Measurements from ENCODE around the gene BMPR1B. TPM values are rescaled to one million over a fixed set of nuclear protein-coding genes. Genes with fewer than 3 reads are reported as not detected.

BMPR1B gene
- total RNA-seq, 4 donors from 2014 or later: 0.46 to 1.3 (median 0.88) TPM

GRCh38 chr4:95007998-95008397 is 250.2 kb downstream of the BMPR1B start:
- DNase-seq (ENCODE audit: low spot score in 2 of 2): no peak
- 75 to 83% methylated on average over 3 of the region's 3 CpGs for WGBS, 2 donors
- TF ChIP-seq POLR2A (IDR thresholded peaks at IDR 0.05) (no peak), CTCF (IDR thresholded peaks at IDR 0.05) (no peak)
- no peak overlapping the region for H3K4me3 ChIP-seq (ENCODE audit: low read depth, poor library complexity, severe bottlenecking)
- intact Hi-C loops (cut with DNase I; ENCODE audit: low total_unique reads): no loop called here

GRCh38 chr4:95013236-95013635 is 255.5 kb downstream of the BMPR1B start:
- H3K4me3 ChIP-seq (ENCODE audit: low read depth, poor library complexity, severe bottlenecking): no peak overlapping the region
- TF ChIP-seq POLR2A (IDR thresholded peaks at IDR 0.05): no peak
- intact Hi-C loops (cut with DNase I; ENCODE audit: low total_unique reads): no loop called here
- 97 to 98% methylated on average over 2 of the region's 2 CpGs for WGBS, 2 donors
- DNase-seq (ENCODE audit: low spot score in 2 of 2): no peak

- intact Hi-C loops (cut with DNase I; ENCODE audit: low total_unique reads): no loop called here
- 90 to 91% methylated on average over 1 of the region's 1 CpG for WGBS, 2 donors
- no peak for TF ChIP-seq POLR2A (IDR thresholded peaks at IDR 0.05)
- no peak for TF ChIP-seq CTCF (IDR thresholded peaks at IDR 0.05)
- no peak for DNase-seq (ENCODE audit: low spot score in 2 of 2)
- no peak overlapping the region for H3K4me3 ChIP-seq (ENCODE audit: low read depth, poor library complexity, severe bottlenecking)
Observed at GRCh38 chr4:95014068-95014467, 256.3 kb downstream of the BMPR1B start.

- no peak for TF ChIP-seq CTCF (IDR thresholded peaks at IDR 0.05)
- no peak for TF ChIP-seq POLR2A (IDR thresholded peaks at IDR 0.05)
- intact Hi-C loops (cut with DNase I; ENCODE audit: low total_unique reads): no loop called here
- DNase-seq (ENCODE audit: low spot score in 2 of 2): no peak
- 79 to 83% methylated on average over 3 of the region's 3 CpGs for WGBS, 2 donors
- H3K4me3 ChIP-seq (ENCODE audit: low read depth, poor library complexity, severe bottlenecking): no peak overlapping the region
Observed at GRCh38 chr4:95017305-95018064, 259.7 kb downstream of the BMPR1B start.

GRCh38 chr4:95018785-95019184 is 261.0 kb downstream of the BMPR1B start:
- H3K4me3 ChIP-seq (ENCODE audit: low read depth, poor library complexity, severe bottlenecking): no peak overlapping the region
- 74% methylated on average over 5 of the region's 5 CpGs for WGBS, 2 donors
- no peak for TF ChIP-seq POLR2A (IDR thresholded peaks at IDR 0.05)
- no peak for TF ChIP-seq CTCF (IDR thresholded peaks at IDR 0.05)
- no peak for DNase-seq (ENCODE audit: low spot score in 2 of 2)
- intact Hi-C loops (cut with DNase I; ENCODE audit: low total_unique reads): no loop called here

GRCh38 chr4:95020521-95020920 is 262.8 kb downstream of the BMPR1B start:
- no peak overlapping the region for H3K4me3 ChIP-seq (ENCODE audit: low read depth, poor library complexity, severe bottlenecking)
- intact Hi-C loops (cut with DNase I; ENCODE audit: low total_unique reads): no loop called here
- 93 to 94% methylated on average over 8 of the region's 8 CpGs for WGBS, 2 donors
- DNase-seq (ENCODE audit: low spot score in 2 of 2): no peak
- TF ChIP-seq POLR2A (IDR thresholded peaks at IDR 0.05) (no peak), CTCF (IDR thresholded peaks at IDR 0.05) (no peak)

Data from lower leg skin (tissue), 4 donors.